ENCODE results near the gene PRX.

DNA sequence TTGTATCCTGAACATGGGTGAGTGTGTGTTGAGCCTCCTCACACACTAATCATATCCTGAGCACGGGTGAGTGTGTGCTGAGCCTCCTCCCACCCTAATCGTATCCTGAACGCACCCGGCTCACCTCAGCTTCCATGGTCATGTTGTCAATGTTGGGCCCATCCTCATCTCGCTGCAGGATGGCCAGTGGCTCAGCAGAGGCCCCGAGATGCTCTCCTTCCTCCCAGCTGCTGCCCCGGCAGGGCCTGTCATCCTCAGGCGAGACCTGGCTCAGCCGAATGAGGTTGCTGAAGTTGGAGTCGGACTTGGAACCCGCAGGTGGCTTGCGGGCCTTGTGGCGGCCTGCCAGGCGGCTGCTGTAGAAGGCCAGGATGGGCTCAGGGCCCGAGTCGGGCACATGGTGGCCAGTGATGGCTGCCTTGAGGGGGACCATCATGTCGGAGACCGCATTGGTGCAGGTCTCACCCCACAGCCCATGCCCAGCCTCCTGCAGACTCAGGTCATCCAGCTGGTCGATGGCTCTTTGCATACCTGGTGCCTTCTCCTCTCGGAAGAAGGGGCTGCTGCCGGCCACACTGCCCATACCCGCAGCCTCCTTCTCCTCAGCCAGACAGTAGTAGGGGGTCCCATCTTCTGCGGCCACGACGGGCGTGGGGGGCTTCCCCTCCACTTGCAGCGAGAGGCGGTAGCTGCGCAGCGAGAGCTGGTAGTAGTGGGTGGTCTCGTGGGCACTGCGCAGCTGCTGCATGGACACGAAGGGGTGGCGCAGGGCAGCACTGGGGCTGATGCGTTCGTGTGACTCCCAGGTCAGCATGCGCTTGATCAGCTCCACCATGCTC is 32.8 kb downstream of the PRX start:
- TF ChIP-seq, protein P1, sequence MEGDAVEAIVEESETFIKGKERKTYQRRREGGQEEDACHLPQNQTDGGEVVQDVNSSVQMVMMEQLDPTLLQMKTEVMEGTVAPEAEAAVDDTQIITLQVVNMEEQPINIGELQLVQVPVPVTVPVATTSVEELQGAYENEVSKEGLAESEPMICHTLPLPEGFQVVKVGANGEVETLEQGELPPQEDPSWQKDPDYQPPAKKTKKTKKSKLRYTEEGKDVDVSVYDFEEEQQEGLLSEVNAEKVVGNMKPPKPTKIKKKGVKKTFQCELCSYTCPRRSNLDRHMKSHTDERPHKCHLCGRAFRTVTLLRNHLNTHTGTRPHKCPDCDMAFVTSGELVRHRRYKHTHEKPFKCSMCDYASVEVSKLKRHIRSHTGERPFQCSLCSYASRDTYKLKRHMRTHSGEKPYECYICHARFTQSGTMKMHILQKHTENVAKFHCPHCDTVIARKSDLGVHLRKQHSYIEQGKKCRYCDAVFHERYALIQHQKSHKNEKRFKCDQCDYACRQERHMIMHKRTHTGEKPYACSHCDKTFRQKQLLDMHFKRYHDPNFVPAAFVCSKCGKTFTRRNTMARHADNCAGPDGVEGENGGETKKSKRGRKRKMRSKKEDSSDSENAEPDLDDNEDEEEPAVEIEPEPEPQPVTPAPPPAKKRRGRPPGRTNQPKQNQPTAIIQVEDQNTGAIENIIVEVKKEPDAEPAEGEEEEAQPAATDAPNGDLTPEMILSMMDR (conservative IDR thresholded peaks at IDR 0.05; ENCODE audit: low read length), result no peak
- TF ChIP-seq EZH2phosphoT487 (IDR thresholded peaks at IDR 0.05; ENCODE audit: borderline replicate concordance), result no peak

All from Loucy (cell line).